HG02763 (cell line): ENCODE measurements around the gene PRELID3B.

Experiments
- ATAC-seq: cut with Tn5 transposase; IDR thresholded peaks from one replicate; pipeline ENCODE4 v1.9.1; 2021; ENCODE audit warnings: mild to moderate bottlenecking, moderate library complexity; ENCODE audit not compliant: unreplicated experiment

The PRELID3B gene

DNA sequence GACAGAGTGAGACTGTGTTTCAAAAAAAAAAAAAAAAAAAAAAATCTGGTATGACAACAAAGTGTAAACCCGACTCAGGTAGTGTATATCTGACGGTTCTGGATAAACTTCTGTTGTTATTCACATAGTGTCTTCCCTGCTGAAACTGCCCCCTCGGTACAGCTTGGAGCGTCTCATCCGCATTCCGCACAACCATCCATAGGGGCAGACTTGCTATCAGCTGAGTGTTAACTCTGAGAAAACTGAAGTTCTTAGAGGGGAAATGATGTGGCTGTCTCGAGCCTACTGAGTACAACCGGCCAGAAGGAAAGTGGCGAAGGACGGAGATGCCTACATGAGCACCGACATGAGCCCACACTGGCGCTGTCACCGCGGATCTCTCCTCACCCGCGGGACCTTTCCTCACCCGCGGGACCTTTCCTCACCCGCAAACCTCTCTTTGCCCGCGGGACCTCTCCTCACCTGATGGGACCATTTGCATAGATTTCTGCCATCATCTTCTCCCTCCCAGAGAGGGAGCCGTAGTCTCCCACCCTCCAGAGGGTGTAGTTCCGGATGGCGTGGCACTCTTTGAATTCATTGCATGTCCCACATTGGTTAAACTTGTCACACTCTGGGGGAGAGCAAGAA is 45.3 kb downstream of the PRELID3B start:
- no peak for ATAC-seq

DNA sequence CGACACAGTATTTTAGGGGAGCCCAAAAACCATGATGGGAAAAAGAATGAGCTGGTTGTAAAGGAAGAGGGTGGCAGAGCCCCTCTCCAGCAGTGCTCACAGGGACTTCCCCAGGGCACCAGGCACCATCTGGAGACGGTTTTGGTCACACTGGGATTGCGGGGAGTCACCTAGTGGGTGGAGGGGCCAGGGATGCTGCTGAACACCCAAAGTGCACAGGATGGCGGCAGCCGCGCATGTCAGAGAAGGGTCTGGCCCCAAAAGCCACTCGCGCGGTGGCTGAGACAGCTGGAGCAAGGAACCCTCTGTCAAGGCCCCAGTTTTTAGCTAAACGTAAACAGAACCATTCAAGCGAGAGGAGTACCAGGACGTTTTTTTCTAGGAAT is 46.4 kb downstream of the PRELID3B start:
- ATAC-seq, result no peak

DNA sequence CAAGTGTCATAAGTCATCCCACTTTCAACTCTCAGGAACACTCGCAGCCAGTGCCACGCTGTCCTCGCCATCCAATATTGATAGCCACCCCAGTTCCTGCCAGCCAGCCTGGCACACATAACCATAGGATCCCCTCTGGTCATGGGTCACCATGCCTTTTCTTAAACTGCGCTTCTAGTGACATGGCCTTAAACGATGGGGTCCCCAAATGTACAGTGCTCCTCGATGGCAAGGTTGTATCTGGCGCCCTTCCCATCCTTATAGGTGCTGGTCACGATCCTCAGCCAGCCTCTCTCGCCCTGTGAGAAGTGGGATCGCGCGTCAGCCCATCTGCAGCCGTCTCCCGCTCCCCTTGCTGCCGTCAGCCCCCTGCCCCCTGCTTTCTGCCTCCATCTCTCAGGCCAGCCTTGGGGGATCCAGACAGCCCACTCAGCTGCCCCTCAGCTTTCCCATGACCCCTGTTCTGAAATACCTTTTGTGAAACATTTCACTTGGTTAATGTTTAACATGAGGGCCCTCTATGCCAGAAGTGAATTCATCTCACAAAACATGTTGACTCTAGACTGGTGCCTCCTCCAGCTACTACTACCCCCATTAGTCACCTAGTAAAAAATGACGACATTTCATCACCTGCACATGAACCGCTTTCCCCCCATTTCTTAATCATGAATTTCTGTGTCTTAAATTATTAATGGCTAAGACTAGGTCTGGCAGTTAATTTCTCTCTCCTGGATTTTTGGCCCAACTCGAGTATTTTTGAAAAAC is 46.9 kb downstream of the PRELID3B start:
- ATAC-seq, result no peak

DNA sequence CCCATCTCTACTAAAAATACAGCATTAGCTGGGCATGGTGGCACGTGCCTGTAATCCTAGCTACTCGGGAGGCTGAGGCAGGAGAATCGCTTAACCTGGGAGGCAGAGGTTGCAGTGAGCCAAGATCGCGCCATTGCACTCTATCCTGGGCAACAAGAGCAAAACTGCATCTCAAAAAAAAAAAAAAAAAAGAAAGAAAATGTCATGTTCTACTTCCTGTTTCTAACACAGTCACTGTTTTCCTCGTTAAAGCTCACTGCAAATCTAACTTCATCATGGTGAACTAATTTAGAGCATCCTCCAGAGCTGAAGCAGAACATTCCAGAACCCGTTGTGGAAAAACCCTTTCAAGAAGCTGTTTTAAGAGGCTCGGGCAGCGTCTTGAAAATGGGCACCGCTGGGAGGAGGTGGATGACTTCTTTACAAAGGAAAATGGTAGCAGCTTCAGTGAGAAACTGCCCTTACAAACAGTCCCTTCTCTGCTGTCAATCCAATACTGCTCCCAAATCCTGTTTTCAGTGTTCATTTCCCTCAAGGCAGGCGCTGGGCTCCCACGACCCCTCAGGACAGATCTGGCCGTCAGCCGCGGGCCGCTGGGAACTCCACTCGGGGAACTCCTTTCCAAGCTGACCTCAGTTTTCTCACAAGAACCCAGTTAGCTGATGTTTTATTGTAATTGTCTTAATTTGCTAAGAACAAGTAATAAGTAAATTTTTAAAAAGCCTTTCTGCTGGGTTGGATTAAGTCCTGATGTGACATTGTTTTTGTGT is 48.0 kb downstream of the PRELID3B start:
- no peak for ATAC-seq

DNA sequence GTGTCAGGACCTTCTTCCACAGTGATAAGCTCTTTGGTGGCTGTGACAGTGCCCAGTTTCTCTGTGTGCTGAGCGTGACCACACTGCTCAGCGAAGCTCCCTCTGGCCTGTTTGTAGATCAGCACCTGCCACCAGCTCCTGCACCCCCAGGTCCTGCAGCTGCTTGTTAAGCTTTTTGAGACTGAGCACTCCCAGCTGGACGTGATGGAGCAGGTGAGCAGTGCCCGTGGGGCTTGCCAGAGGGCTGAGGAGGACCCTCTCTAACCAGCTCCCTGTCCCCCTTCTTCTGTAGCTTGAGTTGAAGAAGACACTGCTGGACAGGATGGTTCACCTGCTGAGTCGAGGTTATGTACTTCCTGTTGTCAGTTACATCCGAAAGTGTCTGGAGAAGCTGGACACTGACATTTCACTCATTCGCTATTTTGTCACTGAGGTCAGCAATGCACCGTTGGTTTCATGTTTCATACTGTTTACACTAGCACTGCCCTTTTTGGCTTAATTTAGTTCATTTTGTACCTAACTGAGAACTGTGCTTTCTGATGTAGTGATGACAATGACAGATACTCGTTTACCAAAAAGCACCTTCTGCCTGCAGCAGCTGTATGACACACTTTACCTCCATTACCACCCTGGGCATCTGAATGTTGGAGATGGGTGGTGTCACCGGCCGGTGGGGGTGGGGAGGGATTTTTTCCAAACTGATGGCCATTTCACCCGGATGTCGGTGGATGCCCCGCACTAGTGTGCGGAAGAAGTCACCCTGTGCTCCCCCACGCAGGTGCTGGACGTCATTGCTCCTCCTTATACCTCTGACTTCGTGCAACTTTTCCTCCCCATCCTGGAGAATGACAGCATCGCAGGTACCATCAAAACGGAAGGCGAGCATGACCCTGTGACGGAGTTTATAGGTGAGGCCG is 49.0 kb downstream of the PRELID3B start:
- ATAC-seq, result no peak

DNA sequence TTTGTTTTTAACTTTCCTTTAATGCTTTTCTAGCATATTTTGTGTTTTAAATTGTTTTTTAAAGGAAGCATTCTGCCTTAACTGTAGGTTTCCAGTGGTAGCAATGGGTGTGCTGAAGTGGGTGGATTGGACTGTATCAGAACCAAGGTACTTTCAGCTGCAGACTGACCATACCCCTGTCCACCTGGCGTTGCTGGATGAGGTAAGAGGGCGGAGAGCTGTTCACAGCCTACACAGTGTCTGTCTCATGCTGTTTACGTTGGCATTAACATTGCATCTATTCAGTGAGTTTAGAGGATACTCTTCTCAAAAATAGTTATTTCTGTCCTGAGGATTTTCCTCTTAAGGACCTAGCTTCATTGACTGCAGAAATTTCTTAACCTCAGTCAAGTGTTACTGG is 49.7 kb downstream of the PRELID3B start:
- ATAC-seq, result no peak

DNA sequence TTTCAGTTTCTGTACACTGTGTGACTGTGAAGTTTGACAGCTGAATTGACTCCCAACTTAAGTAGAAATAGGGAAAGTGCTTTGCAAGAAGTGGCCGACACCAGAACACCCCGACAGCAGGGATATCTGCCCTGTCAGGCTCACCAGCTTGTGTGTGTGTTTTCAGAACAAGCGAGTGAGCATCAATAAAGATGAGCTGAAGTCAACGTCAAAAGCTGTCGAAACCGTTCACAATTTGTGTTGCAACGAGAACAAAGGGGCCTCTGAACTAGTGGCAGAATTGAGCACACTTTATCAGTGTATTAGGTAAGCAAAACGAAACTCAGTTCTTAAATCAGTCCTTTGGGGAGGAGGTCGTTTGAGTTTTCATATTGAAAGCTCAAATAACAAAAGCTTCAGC is 50.9 kb downstream of the PRELID3B start:
- no peak for ATAC-seq

DNA sequence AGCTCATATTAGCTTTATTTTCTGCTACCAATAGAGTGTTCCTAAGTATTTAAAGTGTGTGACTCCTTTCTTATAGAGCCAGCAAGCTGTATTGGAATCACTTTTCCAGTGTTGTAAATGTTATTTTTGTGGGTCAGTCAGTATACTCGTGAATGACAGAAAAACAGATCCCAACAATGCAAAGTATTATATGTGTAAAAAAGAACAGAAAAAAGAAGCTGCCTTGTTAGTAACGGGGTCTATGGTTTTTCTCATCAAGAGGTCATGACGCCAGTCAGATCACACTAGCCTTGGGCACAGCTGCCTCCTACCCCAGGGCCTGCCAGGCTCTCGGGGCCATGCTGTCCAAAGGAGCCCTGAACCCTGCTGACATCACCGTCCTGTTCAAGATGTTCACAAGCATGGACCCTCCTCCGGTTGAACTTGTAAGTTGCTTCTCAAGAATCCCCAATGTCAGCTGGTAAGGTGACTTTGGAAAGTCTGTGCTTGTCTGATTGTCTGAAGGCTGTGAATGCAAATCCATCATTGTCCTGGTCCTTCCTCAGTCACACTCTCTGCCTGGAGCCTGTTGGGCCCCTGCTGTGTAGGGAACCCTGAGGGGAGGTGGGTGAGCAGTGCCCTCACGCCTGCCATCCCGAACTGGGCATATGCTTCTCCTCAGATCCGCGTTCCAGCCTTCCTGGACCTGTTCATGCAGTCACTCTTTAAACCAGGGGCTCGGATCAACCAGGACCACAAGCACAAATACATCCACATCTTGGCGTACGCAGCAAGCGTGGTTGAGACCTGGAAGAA is 51.7 kb downstream of the PRELID3B start:
- ATAC-seq, result no peak

DNA sequence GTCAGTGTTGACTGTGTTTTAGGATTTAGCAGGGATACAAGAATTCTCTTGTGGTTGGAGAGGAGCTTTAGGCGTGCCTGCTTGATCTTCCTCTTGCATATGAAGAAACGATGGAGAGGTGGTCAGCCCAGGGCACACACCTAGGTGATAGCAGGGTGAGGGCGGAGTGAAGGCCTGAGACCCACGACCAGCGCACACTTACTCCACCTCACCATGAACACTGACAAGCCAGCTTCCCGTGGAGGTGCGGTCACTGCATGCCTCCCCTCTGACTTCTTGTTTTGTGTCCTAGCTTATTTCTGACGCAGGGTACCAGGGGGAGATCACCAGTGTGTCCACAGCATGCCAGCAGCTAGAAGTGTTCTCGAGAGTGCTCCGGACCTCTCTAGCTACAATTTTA is 53.4 kb downstream of the PRELID3B start:
- no peak for ATAC-seq

DNA sequence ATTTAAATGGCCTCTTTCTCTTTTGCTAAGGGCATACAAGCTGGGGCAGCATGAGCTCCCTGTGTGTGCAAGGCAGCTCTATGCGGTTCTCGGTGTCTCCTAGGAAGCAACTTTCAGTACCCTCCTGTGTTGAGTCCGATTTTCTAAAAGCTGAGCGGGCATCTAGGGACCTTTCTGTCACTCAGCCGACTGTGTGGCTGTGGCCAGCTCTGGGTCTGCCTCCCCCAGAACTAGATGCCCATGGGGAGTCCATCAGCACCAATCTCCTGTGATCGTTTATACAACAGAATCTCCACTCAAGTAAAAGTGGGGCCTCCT is 54.1 kb downstream of the PRELID3B start:
- no peak for ATAC-seq

DNA sequence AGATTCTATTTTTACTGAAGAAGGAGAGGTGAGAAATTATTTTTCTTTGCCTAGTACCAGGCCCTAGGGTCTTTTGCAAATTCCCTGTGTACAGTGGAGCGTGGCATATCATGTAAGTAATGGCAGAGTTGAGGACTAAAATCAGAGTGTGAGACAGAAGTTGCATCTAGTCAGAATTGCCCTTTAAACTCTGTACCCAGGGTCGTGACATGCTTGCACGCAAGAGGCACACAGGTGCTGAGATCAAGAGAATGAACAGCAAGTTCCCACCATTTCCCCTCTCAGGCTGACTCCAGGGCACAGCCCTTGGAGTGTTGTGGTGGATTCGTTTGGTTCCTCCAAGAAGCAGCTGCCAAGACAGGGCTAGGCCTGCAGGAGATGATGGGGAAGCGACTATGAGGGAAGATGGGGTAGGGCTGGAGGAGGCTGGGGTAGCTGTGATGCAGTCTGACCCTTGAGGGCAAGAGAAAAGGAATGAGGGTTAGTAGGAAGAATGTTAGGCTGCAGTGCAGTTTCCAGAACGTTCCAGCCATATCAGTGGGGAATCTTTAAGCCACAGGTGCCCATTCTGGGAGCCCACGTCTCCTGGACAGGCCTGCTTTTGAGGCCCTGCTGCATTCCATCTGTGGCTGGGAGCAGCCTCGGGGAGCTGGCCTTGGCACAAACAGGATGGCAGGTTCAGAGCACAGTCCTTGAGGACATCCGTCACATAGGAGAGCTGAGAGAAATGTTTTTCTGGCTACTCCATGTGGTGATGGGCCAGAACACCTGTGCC is 54.6 kb downstream of the PRELID3B start:
- no peak for ATAC-seq

DNA sequence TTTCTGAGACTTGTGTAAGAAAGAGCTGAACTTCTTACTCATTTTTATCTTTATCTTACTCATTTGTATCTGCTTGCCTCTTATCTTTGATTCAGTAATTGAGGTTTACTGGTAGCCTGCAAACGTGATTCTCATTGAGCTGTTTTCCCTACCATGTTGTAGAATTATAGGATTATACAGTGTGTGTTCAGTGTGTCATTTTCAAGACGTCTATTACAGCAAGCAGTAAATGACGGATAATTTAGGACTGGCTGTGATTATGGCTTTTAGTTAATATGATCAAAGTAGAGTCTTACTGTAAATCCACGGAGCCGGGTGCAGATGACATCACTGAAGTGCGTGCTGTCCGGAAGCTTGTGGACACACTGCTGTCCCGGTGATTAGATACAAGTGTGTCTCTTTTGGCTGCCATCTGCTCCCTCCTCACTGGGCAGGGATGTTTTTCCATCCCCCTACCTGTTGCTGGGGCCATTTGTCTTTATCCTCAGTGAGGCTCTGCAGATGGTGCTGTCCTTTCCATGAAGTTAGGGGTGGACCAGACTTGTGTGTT is 55.5 kb downstream of the PRELID3B start:
- ATAC-seq, result no peak

DNA sequence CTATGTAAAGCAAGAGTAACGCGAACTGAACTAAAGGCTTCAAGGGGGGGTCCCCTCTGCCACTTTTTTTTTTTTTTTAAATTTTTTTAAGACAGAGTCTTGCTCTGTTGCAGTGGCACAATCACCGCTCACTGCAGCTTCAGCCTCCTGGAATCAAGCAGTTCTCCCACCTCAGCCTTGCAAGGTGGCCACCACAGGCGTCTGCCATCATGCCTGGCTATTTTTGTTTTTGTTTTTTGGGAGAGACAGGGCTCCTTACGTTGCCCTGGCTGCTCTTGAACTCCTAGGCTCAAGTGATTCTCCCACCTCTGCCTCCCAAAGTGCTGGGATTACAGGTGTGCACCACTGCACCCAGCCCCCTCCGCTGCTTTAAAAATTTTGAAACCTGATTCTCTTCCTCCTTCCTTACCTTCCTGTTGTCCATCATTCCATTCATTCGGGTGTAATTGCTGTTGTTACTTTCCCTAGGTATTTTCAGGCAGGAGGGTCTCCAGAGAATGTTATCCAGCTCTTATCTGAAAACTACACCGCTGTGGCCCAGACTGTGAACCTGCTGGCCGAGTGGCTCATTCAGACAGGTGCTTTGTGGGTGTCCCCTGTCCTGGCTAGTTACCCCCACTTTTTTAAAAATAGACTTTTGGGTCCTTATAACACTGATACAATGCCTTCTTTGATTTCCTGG is 56.2 kb downstream of the PRELID3B start:
- ATAC-seq, result no peak

DNA sequence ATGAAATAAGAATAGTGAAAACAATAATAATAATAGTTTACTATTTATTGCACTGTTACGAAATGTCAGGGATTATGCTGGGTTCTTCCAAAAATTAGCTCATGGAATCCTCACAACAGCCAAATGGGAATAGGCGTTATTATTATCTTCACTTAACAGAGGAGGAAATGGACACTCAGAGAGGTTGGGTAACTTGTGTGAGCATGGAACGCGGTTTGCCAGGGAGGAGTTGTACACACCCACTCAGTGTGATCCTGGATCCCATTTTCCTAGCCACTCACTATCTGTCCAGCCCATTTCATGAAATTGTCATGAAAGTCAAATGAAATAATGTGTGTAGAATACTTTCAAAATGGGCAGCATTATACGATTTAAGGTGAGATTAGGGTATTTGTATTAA is 56.9 kb downstream of the PRELID3B start:
- ATAC-seq, result no peak

DNA sequence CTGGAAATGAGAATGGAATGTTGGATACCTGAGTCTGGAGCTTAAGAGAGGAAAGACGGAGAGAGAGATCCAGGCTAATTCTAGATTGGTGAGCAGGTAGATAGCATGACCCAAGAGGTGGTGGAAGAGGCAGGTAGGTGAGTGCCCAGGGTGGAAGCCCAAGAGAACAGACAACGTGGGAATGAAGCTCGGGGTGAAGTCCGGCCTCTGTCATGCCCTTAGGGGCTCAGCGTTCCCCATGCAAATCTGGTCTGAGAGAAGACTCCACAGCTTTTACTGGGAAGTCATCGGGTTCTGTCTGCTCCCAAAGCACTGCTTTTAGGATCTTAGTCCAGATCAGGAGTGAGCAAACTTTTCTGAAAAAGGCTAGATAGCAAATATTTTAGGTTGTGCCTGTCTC is 57.9 kb downstream of the PRELID3B start:
- no peak for ATAC-seq
